Activated CD4-positive, alpha-beta T cell treated with anti-CD3 and anti-CD28 coated beads for 48 hours (primary cell): ENCODE results near the gene SPATS2.

Experiments
- DNase-seq: peaks from one replicate; pipeline ENCODE4 v3.0.0-alpha.2; 2020

Gene SPATS2

DNA sequence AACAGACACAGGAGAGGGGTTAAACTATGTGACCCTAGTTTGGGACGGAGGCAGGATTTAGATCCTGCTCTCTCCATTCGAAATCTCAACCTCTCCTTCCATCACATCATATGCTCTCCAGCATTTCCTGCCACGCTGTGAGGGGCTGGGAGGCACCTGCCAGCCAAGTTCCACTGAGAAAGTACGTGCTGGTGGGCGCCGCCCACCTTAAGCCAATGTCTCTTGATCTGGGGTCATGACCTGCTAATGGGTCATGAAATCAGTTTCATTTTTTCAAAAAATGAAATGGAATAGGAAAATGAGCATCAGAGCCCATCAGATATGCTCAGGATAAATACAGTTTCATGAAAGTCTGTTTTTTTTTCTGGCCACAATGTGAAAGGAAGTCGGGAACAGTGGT is 193.4 kb downstream of the SPATS2 start:
- no peak for DNase-seq

DNA sequence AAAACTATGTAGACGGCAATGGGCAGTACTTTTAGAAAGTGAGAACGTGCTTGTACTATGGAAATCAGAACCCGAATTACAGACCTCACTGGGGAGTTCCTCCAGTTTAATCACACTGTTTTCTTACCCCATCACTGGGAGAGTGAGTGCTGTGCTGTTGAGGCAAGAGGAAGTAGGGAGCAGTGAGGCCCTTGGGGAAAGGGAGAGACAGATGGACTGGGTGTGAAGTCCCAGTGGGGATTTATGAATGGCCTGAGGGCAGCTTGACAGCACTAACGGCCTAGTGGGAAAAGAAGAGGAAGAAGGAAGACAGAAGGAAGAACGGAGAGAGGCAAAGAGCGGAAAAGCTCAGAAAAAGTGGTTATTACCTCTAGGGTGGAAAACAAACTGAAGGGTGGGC is 195.0 kb downstream of the SPATS2 start:
- no peak for DNase-seq

- no peak for DNase-seq
Observed at GRCh38 chr12:49562831-49563230, 195.6 kb downstream of the SPATS2 start.

DNA sequence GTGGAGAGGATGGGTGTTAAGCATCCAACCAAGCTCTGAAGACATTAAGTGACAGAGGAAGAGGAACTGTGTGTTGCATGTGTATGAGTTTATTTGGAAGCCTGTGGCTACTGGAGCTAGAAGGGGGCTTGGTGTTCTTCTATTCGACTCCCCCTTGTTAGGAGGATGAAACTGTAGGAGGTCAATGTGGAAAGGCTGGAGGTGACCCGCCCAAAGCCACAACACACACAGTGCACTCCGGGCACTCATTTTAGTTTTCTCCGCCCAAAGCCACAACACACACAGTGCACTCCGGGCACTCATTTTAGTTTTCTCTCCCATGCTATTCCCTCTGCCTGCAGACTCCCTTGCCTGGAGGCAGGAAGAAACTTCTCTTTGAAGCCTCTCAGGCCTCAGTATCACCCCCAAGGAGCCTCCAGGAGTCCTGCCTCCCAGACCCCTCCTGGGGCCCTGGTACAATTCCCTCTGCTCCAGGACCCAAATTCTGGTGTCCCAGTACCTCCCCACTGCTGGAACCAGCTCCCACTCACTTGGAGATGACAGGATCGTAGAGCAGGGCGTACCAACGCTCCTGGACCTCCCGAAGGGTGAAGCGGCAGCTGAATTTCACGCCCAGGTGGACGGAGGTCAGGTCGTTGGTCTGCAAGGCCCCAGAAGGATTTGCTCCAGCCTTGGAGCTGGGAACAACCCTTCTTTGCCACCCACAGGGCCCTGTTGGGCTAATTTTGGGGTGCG is 196.9 kb downstream of the SPATS2 start:
- DNase-seq: no peak

GRCh38 chr12:49564686-49565405 is 197.6 kb downstream of the SPATS2 start:
- DNase-seq: no peak

GRCh38 chr12:49565406-49566265 is 198.4 kb downstream of the SPATS2 start:
- DNase-seq: no peak

- DNase-seq: no peak
Observed at GRCh38 chr12:49566361-49566760, 199.1 kb downstream of the SPATS2 start.

DNA sequence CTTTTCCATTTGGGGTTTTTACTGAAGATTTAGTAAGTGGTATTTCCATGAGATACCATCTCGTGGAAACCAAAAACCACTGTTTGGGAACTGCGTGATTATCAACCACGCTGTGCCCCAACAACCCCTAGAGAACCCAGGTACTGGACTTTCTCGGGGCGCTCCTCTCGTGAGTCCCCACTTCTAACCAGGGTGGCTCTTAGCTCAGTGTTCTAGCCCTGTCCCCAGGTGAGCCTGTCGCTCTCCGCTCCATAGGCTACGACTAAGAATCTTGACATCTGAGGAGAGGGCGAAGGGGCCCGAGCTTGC is 200.0 kb downstream of the SPATS2 start:
- peak; percentile 23 for DNase-seq

DNA sequence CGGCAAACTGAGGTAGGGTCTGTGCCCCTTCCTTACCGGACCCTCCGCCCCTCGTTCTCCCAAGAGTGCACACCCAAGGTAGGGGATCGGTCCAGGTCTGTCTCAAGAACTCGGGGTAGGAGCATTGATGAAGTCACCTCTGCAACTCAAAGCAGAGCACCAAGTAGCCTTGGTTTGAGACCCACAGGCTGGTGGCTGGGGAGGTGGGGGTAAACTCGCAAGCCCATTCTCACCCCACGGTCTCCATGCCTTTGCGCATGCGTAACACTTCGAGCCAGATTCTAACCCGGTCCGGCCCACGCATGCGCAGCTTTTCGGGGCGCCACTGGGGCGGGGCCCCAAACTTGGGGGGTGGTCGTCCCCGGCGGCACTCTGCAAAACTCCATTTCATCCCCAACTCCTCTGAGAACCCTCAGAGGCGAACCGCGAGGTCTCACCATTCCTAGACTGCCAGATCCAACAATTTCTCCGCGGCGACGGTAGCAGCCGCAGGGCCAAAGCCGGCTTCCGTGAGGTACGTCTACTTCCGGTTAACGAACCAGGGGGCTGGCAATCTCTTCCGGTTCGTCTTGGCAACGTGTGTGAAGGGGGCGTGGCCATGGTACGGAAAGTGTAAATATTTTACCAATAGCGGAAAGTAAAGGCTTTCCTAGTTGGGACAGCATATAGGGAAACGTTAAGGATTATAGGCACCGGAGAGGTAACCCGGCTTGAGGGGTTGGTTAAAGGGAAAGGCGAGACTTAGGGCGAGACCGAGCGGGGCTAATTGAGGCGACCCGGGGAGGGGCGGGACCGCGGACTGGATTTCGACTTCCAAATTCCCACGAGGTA is 200.6 kb downstream of the SPATS2 start, which contains the start of gene MCRS1:
Gene MCRS1 (minus strand): TSS at position 532 of the 831 bp plus-strand sequence. CDS start 1,411 bp downstream, outside the sequence.
- peak; percentile 91 for DNase-seq

GRCh38 chr12:49568442-49569162 is 201.3 kb downstream of the SPATS2 start:
- no peak for DNase-seq
